ENCODE measurements around the gene MOV10.
A peak's percentile ranks its signal among the peaks of the same experiment; 100 is the strongest.

Gene MOV10

GRCh38 chr1:112634367-112634766, 40.1 kb upstream of the MOV10 start (continued):
- TF ChIP-seq PBX3 (CRISPR knock-in tag; IDR thresholded peaks at IDR 0.05) (no peak), PRDM6 (tag by site-specific recombination; IDR thresholded peaks at IDR 0.05) (peak; percentile 82), SCRT2 (tag by site-specific recombination; IDR thresholded peaks at IDR 0.05) (no peak), ZNF658 (tag by site-specific recombination; IDR thresholded peaks at IDR 0.05) (no peak), KLF8 (tag by site-specific recombination; IDR thresholded peaks at IDR 0.05) (no peak), ZNF416 (tag by site-specific recombination; IDR thresholded peaks at IDR 0.05) (no peak), SALL2 (tag by site-specific recombination; IDR thresholded peaks at IDR 0.05; ENCODE audit: borderline replicate concordance) (no peak), WT1 (tag by site-specific recombination; IDR thresholded peaks at IDR 0.05) (peak; percentile 43; the same call in 1 of the 2 replicates), PRDM1 (tag by site-specific recombination; IDR thresholded peaks at IDR 0.05) (no peak), ZNF610 (tag by site-specific recombination; IDR thresholded peaks at IDR 0.05; ENCODE audit: borderline replicate concordance) (no peak), ZNF776 (tag by site-specific recombination; IDR thresholded peaks at IDR 0.05; ENCODE audit: borderline replicate concordance) (no peak), ZNF561 (tag by site-specific recombination; IDR thresholded peaks at IDR 0.05; ENCODE audit: borderline replicate concordance) (no peak), ZNF398 (tag by site-specific recombination; IDR thresholded peaks at IDR 0.05) (no peak), ZNF121 (tag by site-specific recombination; IDR thresholded peaks at IDR 0.05) (no peak), ZNF664 (tag by site-specific recombination; IDR thresholded peaks at IDR 0.05) (peak; percentile 52), ZNF112 (tag by site-specific recombination; IDR thresholded peaks at IDR 0.05) (no peak), KLF16 (tag by site-specific recombination; IDR thresholded peaks at IDR 0.05) (no peak), OVOL3 (tag by site-specific recombination; IDR thresholded peaks at IDR 0.05) (no peak), ZNF248 (tag by site-specific recombination; IDR thresholded peaks at IDR 0.05) (no peak), ZNF596 (tag by site-specific recombination; IDR thresholded peaks at IDR 0.05) (no peak), ZEB2 (tag by site-specific recombination; IDR thresholded peaks at IDR 0.05) (no peak), ZNF2 (tag by site-specific recombination; IDR thresholded peaks at IDR 0.05) (no peak), ZBTB7A (tag by site-specific recombination; IDR thresholded peaks at IDR 0.05; ENCODE audit: low read depth) (no peak), ZNF366 (tag by site-specific recombination; conservative IDR thresholded peaks at IDR 0.05) (no peak), ZNF423 (tag by site-specific recombination; IDR thresholded peaks at IDR 0.05) (no peak), ZSCAN23 (tag by site-specific recombination; IDR thresholded peaks at IDR 0.05) (no peak), ZNF280C (tag by site-specific recombination; IDR thresholded peaks at IDR 0.05) (no peak)
